GM12878 (cell line): ENCODE results near the gene PCED1A. TPM values are rescaled to one million over a fixed set of nuclear protein-coding genes. Genes with fewer than 3 reads are reported as not detected.

Experiments
- ATF3 ChIP-seq: IDR thresholded peaks from 2 replicates; pipeline ENCODE4 v1.6.1; 2011; ENCODE audit warnings: low read depth, mild to moderate bottlenecking, low read length, moderate library complexity, borderline replicate concordance; ENCODE audit errors: extremely low read depth
- CBX5 ChIP-seq: sonication (generic); IDR thresholded peaks from 2 replicates; pipeline ENCODE4 v1.6.1; 2016; ENCODE audit warnings: low read depth, moderate library complexity, mild to moderate bottlenecking, inconsistent platforms
- CREM ChIP-seq: IDR thresholded peaks from 2 replicates; pipeline ENCODE4 v1.6.1; 2014; ENCODE audit warnings: antibody characterized with exemption, low read depth
- CUX1 ChIP-seq: IDR thresholded peaks from 2 replicates; pipeline ENCODE4 v1.6.1; 2012; ENCODE audit warnings: improper control_type of control experiment, low read depth, low read length; ENCODE audit not compliant: insufficient replicate concordance
- EP300 ChIP-seq, 2 experiments: fragments of 150-350 bp in 1 of 2; IDR thresholded peaks; 2 replicates each; pipeline ENCODE4 v1.6.1; 2011 to 2012; ENCODE audit warnings: low read depth in 2 of 2, low read length in 2 of 2, borderline replicate concordance in 1 of 2, improper control_type of control experiment in 1 of 2, inconsistent platforms in 1 of 2; ENCODE audit not compliant: control insufficient read depth in 1 of 2
- NFXL1 ChIP-seq: fragments of 450-650 bp; IDR thresholded peaks from 2 replicates; pipeline ENCODE4 v1.6.1; 2017; ENCODE audit warnings: antibody characterized with exemption, mild to moderate bottlenecking, borderline replicate concordance
- POLR2A ChIP-seq: IDR thresholded peaks from 2 replicates; pipeline ENCODE4 v1.6.1; 2011; ENCODE audit warnings: low read depth, mild to moderate bottlenecking, low read length
- SREBF1 ChIP-seq: IDR thresholded peaks from 2 replicates; pipeline ENCODE4 v1.6.1; 2012; ENCODE audit warnings: mild to moderate bottlenecking, low read length
- SRF ChIP-seq, 2 experiments: IDR thresholded peaks; 2 replicates each; pipeline ENCODE4 v1.6.1; 2011; ENCODE audit warnings: low read depth in 2 of 2, low read length in 2 of 2, mild to moderate bottlenecking in 1 of 2, moderate library complexity in 1 of 2
- TAF1 ChIP-seq: IDR thresholded peaks from 2 replicates; pipeline ENCODE4 v1.6.1; 2011; ENCODE audit warnings: mild to moderate bottlenecking, low read depth, low read length, borderline replicate concordance
- polyA plus RNA-seq, 11 experiments: library from polyadenylated mRNA; depleted of rRNA in 4 of 11; unstranded in 6 of 11; stranded (reverse) in 5 of 11; fragments of >200 nt; fragmentation: Nextera tagmentation in 4 of 11; fragmentation: Illumina TruSeq in 1 of 11; extraction: Ambion mirVana in 4 of 11; extraction: Trizol in 1 of 11; gene quantifications; 1 replicate in 1 of 11; 2 replicates in 10 of 11; pipeline versions ENCODE4 v1.2.1 to v1.2.3, GENCODE V29; 2011 to 2016; ENCODE audit warnings: inconsistent platforms in 2 of 11, missing spikeins in 2 of 11, low read depth in 1 of 11
- total RNA-seq, 4 experiments: library from RNA; depleted of rRNA in 3 of 4; stranded (reverse); fragments of >200 nt in 3 of 4; fragmentation: Illumina TruSeq in 1 of 4; extraction: Trizol in 1 of 4; gene quantifications; 2 replicates each; pipeline versions ENCODE4 v1.2.1 to v1.2.3, GENCODE V29; 2013 to 2021

PCED1A gene
- total and polyA plus RNA-seq, 10 of the 15 experiments (the other 5 are each of a cell fraction or from before 2014, with no cell fraction given) = 4.5 to 30.9 (median 12.0) TPM

- no peak for TF ChIP-seq CUX1
- TF ChIP-seq EP300 (IDR thresholded peaks at IDR 0.05; ENCODE audit: borderline replicate concordance in 1 of 2, control insufficient read depth in 1 of 2, low read depth in 2 of 2, low read length in 2 of 2) = no peak
- no peak for TF ChIP-seq ATF3
- TF ChIP-seq CREM = no peak
- TF ChIP-seq CBX5 = no peak
- no peak for TF ChIP-seq SRF (IDR thresholded peaks at IDR 0.05; ENCODE audit: low read depth in 2 of 2, low read length in 2 of 2)
- no peak for TF ChIP-seq SREBF1
- no peak for TF ChIP-seq POLR2A
- TF ChIP-seq NFXL1 = no peak
- TF ChIP-seq TAF1 = no peak
Measured at GRCh38 chr20:2888224-2888955, 47.9 kb upstream of the PCED1A start (continued).
